Measurements from ENCODE around the gene BUB3.

GRCh38 chr10:123149568-123150270 lies 4.5 kb upstream of the BUB3 start:
- TF ChIP-seq CTCF (IDR thresholded peaks at IDR 0.05) (no peak), POLR2A (IDR thresholded peaks at IDR 0.05) (no peak)

All from uterus (tissue), 2 donors.